ENCODE measurements around the gene ZNF287.

DNA sequence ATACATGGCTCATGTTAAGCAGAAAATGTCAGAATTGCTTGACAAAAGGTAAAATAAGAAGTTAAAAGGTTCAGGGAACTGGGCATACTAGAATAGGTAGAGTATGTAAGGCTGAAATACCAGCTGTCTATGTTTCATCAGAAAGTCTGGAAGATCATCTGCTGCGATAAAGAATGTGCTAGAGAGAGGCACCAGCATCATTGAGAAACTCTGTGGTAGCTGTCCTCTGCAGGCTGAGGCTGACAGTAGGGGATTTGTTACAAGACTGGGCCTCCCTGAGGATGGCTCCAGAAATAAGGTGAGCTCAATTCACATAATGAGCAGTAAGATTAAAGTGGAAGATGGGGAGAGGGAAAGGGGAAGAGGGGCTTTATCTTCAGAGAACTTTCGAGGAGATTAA lies 4.5 kb upstream of the ZNF287 start:
- TF ChIP-seq, protein P1, sequence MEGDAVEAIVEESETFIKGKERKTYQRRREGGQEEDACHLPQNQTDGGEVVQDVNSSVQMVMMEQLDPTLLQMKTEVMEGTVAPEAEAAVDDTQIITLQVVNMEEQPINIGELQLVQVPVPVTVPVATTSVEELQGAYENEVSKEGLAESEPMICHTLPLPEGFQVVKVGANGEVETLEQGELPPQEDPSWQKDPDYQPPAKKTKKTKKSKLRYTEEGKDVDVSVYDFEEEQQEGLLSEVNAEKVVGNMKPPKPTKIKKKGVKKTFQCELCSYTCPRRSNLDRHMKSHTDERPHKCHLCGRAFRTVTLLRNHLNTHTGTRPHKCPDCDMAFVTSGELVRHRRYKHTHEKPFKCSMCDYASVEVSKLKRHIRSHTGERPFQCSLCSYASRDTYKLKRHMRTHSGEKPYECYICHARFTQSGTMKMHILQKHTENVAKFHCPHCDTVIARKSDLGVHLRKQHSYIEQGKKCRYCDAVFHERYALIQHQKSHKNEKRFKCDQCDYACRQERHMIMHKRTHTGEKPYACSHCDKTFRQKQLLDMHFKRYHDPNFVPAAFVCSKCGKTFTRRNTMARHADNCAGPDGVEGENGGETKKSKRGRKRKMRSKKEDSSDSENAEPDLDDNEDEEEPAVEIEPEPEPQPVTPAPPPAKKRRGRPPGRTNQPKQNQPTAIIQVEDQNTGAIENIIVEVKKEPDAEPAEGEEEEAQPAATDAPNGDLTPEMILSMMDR (IDR thresholded peaks at IDR 0.05 in 8 of 11, conservative IDR thresholded peaks at IDR 0.05 in 3 of 11), result no peak
- TF ChIP-seq POLR2A (IDR thresholded peaks at IDR 0.05), result no peak
